SJSA1 (cell line): Measurements from ENCODE around the gene MTUS2. TPM values are rescaled to one million over a fixed set of nuclear protein-coding genes. Genes with fewer than 3 reads are reported as not detected.
A peak's percentile ranks its signal among the peaks of the same experiment; 100 is the strongest.

Experiments
- DNase-seq, 2 experiments: peaks; one replicate each; pipeline ENCODE4 v3.0.0-alpha.2; 2015 to 2020; ENCODE audit warnings: low spot score in 2 of 2, low read depth in 1 of 2
- H3K27ac ChIP-seq: fragments of 250-450 bp; sonication (Bioruptor Pico); 2 replicates; pipeline ENCODE4 v1.5.1; 2020; ENCODE audit warnings: mild to moderate bottlenecking, moderate library complexity
- H3K27me3 ChIP-seq: fragments of 250-450 bp; sonication (Bioruptor Pico); replicated peaks from 2 replicates; pipeline ENCODE4 v1.5.1; 2020; ENCODE audit warnings: mild to moderate bottlenecking, moderate library complexity
- H3K36me3 ChIP-seq: fragments of 250-450 bp; sonication (Bioruptor Pico); 2 replicates; pipeline ENCODE4 v1.5.1; 2020; ENCODE audit warnings: mild to moderate bottlenecking
- H3K4me1 ChIP-seq: fragments of 250-450 bp; sonication (Bioruptor Pico); replicated peaks from 2 replicates; pipeline ENCODE4 v1.6.1; 2021; ENCODE audit warnings: mild to moderate bottlenecking
- H3K4me3 ChIP-seq: fragments of 250-450 bp; sonication (Bioruptor Pico); 2 replicates; pipeline ENCODE4 v1.5.1; 2020; ENCODE audit warnings: mild to moderate bottlenecking
- H3K9me3 ChIP-seq: fragments of 250-450 bp; sonication (Bioruptor Pico); replicated peaks from 2 replicates; pipeline ENCODE4 v1.5.1; 2020; ENCODE audit warnings: mild to moderate bottlenecking
- total RNA-seq: library from RNA; depleted of rRNA; stranded (reverse); fragments of >200 nt; shearing (Covaris generic); gene quantifications from 2 replicates; pipeline ENCODE4 v1.2.3, GENCODE V29; 2014

Gene MTUS2
- total RNA-seq, 1 experiment from 2014 or later, result not detected

- Histone ChIP-seq H3K9me3 (no peaks in the 10 kb centered on the region), H3K27me3 (peaks cover 20% of the 10 kb centered on the region), H3K4me3 (no peak overlapping the region), H3K4me1 (no peaks in the 10 kb centered on the region), H3K27ac (no peak overlapping the region), H3K36me3 (no peaks in the 10 kb centered on the region)
- no peak for DNase-seq
Measured at GRCh38 chr13:29423050-29423449, 602.9 kb downstream of the MTUS2 start.

DNA sequence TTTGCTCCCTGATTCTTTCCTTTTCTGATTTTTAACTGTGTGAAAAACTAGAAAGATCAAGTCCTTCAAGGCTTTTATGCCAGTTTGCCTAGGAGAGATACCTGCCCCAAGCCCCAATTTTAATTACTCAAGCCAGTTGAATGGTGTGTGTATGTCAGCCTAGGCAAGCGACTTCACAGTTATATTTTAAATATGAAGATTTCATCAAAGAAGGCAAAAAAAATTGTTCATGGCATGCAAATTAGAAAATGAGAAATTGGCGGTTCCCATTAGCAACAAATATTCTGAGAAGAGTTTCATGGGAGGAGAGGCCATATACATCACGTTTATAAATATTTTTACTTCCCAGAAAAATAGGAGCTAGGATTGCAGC lies 607.8 kb downstream of the MTUS2 start:
- Histone ChIP-seq H3K36me3 (no peaks in the 10 kb centered on the region), H3K27ac (no peak overlapping the region), H3K4me1 (no peaks in the 10 kb centered on the region), H3K4me3 (no peak overlapping the region), H3K27me3 (peaks cover 43% of the 10 kb centered on the region), H3K9me3 (no peaks in the 10 kb centered on the region)
- DNase-seq, result no peak

DNA sequence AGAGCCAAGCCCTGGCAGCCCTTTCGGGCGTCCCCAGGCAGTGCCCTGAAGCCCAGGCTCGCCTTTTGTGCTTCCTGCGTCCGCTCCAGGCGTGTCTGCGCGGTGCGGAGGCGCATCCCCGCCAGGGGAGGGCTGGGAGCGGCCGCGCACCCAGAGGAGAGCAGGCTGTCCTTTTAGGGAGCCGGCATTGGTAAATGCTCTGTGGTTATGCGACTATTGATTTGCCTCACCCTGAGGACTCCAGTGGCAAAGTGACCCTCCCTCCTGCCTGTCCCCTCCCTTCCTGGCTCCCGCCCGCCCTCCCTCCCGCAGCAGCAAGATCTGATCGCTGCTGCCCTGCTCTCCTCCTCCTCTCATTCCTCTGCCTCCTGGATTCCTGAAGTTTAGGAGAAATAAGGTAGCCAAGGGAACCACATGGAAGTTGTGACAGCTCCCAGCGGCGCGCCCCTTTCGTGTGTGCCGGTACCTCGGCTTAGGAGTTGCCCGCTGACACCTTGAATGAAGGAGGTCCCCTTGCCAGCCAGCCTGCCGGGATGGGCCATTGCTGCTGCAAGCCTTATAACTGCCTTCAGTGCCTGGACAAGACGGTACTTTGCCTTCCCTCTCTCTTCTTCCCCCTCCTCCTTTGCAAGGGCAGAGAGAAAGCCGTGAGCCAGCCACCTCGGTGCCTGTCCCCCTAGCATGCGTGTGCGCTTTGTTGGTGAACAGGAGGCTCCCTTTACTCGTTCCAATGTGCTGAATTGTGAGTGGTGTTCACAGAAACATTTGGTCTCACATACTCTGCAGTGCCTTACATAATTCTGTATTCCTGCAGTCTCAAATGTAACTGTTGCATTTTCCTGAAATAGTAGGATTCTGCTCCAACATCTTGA lies 608.4 kb downstream of the MTUS2 start:
- Histone ChIP-seq H3K4me3 (no peak overlapping the region), H3K9me3 (no peaks in the 10 kb centered on the region), H3K27me3 (peaks cover 43% of the 10 kb centered on the region), H3K27ac (no peak overlapping the region), H3K36me3 (no peaks in the 10 kb centered on the region), H3K4me1 (no peaks in the 10 kb centered on the region)
- DNase-seq, result no peak

DNA sequence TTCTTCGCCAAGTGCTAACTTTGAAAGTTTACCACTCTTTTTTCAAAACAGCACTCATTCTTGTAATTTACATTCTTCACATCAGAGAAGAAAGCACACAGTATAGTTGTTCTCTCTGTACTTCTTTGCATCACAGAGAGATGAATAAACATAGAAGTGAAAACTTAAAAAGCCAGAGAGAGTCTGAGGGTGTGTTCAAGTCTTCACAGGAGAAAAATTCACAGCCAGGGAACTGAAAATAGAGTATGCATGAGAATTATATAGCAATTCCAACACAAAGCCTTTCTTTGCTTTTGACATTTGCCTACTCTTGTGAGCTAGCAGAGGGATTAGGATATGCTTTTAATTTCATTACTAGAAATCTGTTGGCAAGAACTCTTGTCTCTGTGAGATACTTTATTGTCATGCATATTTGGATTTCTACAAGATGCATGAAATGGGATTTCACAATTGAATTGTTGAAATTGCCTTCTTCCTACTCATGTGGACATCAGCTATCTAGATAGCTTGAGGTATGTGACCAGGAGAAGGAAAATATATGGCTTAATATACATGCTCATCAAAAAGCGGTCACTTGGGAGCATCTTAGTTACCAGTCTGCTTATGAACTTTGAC lies 609.3 kb downstream of the MTUS2 start:
- no peak for DNase-seq

GRCh38 chr13:29434217-29434945 lies 614.2 kb downstream of the MTUS2 start:
- H3K36me3 ChIP-seq, result no peaks in the 10 kb centered on the region
- no peak overlapping the region for H3K27ac ChIP-seq
- H3K4me3 ChIP-seq, result no peak overlapping the region
- H3K27me3 ChIP-seq, result peaks cover 14% of the 10 kb centered on the region
- peaks cover 26% of the 10 kb centered on the region for H3K4me1 ChIP-seq
- no peaks in the 10 kb centered on the region for H3K9me3 ChIP-seq
- DNase-seq, result no peak

More for the DNA sequence above, 609.3 kb downstream of the MTUS2 start:
- Histone ChIP-seq H3K27me3 (peaks cover 43% of the 10 kb centered on the region), H3K27ac (no peak overlapping the region), H3K4me1 (peaks cover under 1% of the 10 kb centered on the region; the same call in 1 of the 2 replicates), H3K36me3 (no peaks in the 10 kb centered on the region), H3K9me3 (no peaks in the 10 kb centered on the region), H3K4me3 (no peak overlapping the region)

DNA sequence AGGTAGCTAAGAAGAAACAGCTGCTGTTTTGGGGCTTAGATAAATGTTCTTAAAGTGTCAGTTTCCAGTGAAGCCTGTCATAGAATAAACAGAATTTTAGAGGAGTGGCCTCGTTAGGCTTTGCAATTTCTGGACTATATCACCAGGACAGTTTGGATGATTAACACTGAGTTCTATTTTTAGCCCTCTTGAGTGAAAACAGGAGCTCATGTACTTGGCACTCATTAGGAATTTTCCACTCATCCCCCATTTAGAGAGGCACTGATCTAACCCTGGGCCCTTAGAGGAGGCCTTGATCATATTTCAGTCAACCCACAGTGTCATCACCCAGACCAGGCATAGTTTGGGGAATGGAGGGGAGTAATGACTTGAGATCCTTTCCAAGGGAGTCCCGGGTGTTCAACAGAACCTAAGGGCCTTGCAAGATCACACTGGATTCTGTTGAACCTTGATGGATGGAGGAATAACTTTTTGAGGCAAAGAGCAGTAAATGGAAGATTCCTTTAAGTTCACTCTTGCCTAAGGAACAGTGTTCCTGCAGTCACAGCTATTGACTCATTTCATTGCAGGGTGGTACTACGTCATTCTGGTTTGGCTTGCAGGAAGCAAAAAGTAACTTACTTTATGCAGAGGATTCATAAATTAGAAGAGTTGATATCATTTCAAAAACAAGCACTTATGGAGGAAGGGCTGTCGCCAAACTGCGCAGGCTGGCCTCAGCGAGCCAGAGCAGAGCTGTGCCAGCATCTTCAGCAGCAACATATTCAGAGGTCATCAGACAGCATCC lies 615.2 kb downstream of the MTUS2 start:
- Histone ChIP-seq H3K9me3 (no peaks in the 10 kb centered on the region), H3K27me3 (peaks cover 5% of the 10 kb centered on the region; the same call in 1 of the 2 replicates), H3K4me1 (peaks cover 26% of the 10 kb centered on the region), H3K27ac (peak overlapping the region; percentile 34; the same call in 1 of the 2 replicates), H3K36me3 (no peaks in the 10 kb centered on the region), H3K4me3 (no peak overlapping the region)
- DNase-seq, result peak in 1 of 2 experiments; percentile 33

- H3K36me3 ChIP-seq, result no peaks in the 10 kb centered on the region
- H3K9me3 ChIP-seq, result no peaks in the 10 kb centered on the region
- DNase-seq, result peak in 1 of 2 experiments; percentile 22
- peaks cover 26% of the 10 kb centered on the region for H3K4me1 ChIP-seq
- H3K4me3 ChIP-seq, result no peak overlapping the region
- no peaks in the 10 kb centered on the region for H3K27me3 ChIP-seq
- no peak overlapping the region for H3K27ac ChIP-seq
Measured at GRCh38 chr13:29436291-29436690, 616.2 kb downstream of the MTUS2 start.

GRCh38 chr13:29436721-29437280 lies 616.7 kb downstream of the MTUS2 start:
- Histone ChIP-seq H3K27ac (no peak overlapping the region), H3K9me3 (no peaks in the 10 kb centered on the region), H3K4me1 (peaks cover 26% of the 10 kb centered on the region), H3K36me3 (no peaks in the 10 kb centered on the region), H3K4me3 (no peak overlapping the region), H3K27me3 (no peaks in the 10 kb centered on the region)
- no peak for DNase-seq

- Histone ChIP-seq H3K27me3 (no peaks in the 10 kb centered on the region), H3K4me1 (peaks cover 26% of the 10 kb centered on the region), H3K9me3 (no peaks in the 10 kb centered on the region), H3K4me3 (no peak overlapping the region), H3K36me3 (no peaks in the 10 kb centered on the region), H3K27ac (no peak overlapping the region)
- no peak for DNase-seq
Measured at GRCh38 chr13:29438769-29439168, 618.6 kb downstream of the MTUS2 start.

- Histone ChIP-seq H3K4me3 (no peak overlapping the region), H3K9me3 (no peaks in the 10 kb centered on the region), H3K4me1 (peaks cover 22% of the 10 kb centered on the region), H3K36me3 (no peaks in the 10 kb centered on the region), H3K27ac (no peak overlapping the region), H3K27me3 (no peaks in the 10 kb centered on the region)
- DNase-seq, result no peak
Measured at GRCh38 chr13:29439601-29440388, 619.7 kb downstream of the MTUS2 start.

GRCh38 chr13:29441306-29441705 lies 621.2 kb downstream of the MTUS2 start:
- H3K4me1 ChIP-seq, result peaks cover 7% of the 10 kb centered on the region
- H3K36me3 ChIP-seq, result no peaks in the 10 kb centered on the region
- DNase-seq, result no peak
- H3K27ac ChIP-seq, result no peak overlapping the region
- H3K9me3 ChIP-seq, result no peaks in the 10 kb centered on the region
- no peaks in the 10 kb centered on the region for H3K27me3 ChIP-seq
- H3K4me3 ChIP-seq, result no peak overlapping the region

GRCh38 chr13:29446016-29446415 lies 625.9 kb downstream of the MTUS2 start:
- no peaks in the 10 kb centered on the region for H3K4me1 ChIP-seq
- no peak overlapping the region for H3K4me3 ChIP-seq
- no peak for DNase-seq
- H3K27ac ChIP-seq, result no peak overlapping the region
- no peaks in the 10 kb centered on the region for H3K36me3 ChIP-seq
- no peaks in the 10 kb centered on the region for H3K9me3 ChIP-seq
- H3K27me3 ChIP-seq, result no peaks in the 10 kb centered on the region
